MCF 10A (cell line): Measurements from ENCODE around the gene RPTOR. TPM values are rescaled to one million over a fixed set of nuclear protein-coding genes. Genes with fewer than 3 reads are reported as not detected.

Experiments used
- BruUV-seq: library from RNA; stranded (reverse); fragments of 400-500 nt; replicated peaks from 2 replicates; lab custom pipeline; 2021; lab: Mats Ljungman, UMichigan
- CTCF ChIA-PET: fragments of 300-600 bp; sonication (Branson Sonifier 250); formaldehyde crosslinking; extraction: SDS; loops from one replicate; lab custom pipeline; 2021; ENCODE audit warnings: antibody characterized with exemption, inconsistent platforms; lab: Yijun Ruan, JAX
- POLR2A ChIA-PET: fragments of 300-600, 350-650 bp; sonication (Branson Sonifier 250); formaldehyde crosslinking; extraction: SDS; loops from one replicate; lab custom pipeline; 2020; ENCODE audit warnings: antibody characterized with exemption, inconsistent platforms; lab: Yijun Ruan, JAX
- DNase-seq: peaks from one replicate; pipeline ENCODE4 v3.0.0-alpha.2; 2018; ENCODE audit not compliant: unreplicated experiment
- H3K27ac Mint-ChIP-seq: one replicate; pipeline ENCODE4 v1.8.0; 2022; ENCODE audit warnings: mild to moderate bottlenecking, low read depth, mixed read lengths; ENCODE audit not compliant: unreplicated experiment
- H3K27me3 Mint-ChIP-seq: one replicate; pipeline ENCODE4 v1.8.0; 2022; ENCODE audit warnings: mixed read lengths; ENCODE audit not compliant: insufficient read depth, unreplicated experiment
- H3K36me3 Mint-ChIP-seq: one replicate; pipeline ENCODE4 v1.8.0; 2022; ENCODE audit warnings: mild to moderate bottlenecking, moderate library complexity, mixed read lengths; ENCODE audit not compliant: insufficient read depth, unreplicated experiment
- H3K4me1 Mint-ChIP-seq: one replicate; pipeline ENCODE4 v1.8.0; 2022; ENCODE audit warnings: mixed read lengths; ENCODE audit not compliant: insufficient read depth, unreplicated experiment
- H3K4me3 Mint-ChIP-seq: one replicate; pipeline ENCODE4 v1.8.0; 2022; ENCODE audit warnings: mild to moderate bottlenecking, moderate library complexity, mixed read lengths; ENCODE audit not compliant: unreplicated experiment
- H3K9me3 Mint-ChIP-seq: one replicate; pipeline ENCODE4 v1.8.0; 2022; ENCODE audit warnings: mixed read lengths; ENCODE audit not compliant: unreplicated experiment
- intact Hi-C: fragments of 100-400 bp; cut with micrococcal nuclease; formaldehyde crosslinking; loops from 2 replicates; pipeline ENCODE4 v1.14.1; 2022
- total RNA-seq: library from RNA; stranded (reverse); gene quantifications from 2 replicates; pipeline ENCODE4 v1.2.3, GENCODE V29; 2022
- TF ChIP-seq, protein P1 (sequence below): fragments of 200-600 bp; IDR thresholded peaks from one replicate; pipeline ENCODE4 v1.8.0; 2022; ENCODE audit warnings: antibody characterized with exemption, mild to moderate bottlenecking; ENCODE audit not compliant: unreplicated experiment

RPTOR gene
- total RNA-seq, 1 experiment from 2014 or later: 41.3 TPM

DNA sequence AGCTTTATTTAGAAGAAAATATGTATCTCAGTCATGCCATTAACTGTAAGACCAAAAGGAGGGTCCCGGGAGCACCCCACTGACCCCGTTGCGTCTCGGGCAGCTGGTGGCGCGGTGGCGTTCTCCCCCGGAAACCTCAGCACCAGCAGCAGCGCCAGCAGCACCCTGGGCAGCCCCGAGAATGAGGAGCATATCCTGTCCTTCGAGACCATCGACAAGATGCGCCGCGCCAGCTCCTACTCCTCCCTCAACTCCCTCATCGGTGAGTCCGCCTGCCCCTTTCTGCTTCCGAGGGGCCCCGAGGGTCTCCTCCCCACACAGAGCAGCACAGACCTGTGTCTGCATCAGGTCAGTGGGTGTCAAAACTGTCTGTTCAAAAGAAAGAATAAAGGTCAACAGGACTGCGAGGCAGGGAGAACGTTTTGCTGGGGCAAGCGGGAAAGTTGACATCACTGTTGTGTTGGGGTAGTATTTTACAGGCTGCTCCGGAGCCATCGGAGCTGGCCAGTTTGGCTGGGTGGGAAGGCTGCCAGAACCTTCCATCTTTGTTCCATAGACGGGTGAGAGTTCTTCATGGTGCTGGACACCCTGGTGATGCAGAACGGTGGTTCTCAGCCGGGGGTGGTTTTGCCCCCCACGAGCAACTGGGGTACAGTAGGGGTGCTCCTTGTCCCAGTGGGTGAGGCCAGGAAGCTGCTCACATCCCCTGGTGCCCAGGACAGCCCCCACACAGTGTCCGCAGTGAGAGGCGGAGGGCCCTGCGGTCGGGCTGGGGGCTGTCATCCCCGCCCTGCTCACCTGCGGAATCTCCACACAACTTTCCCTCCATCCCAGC is 349.2 kb downstream of the RPTOR start:
- CTCF ChIA-PET: interaction anchor here (0.8 to 1.2 kb wide), 3 partner anchors 33 to 439 kb away, joined by 3 to 4 read pairs (median 3); no protein-coding TSS in a partner anchor
- POLR2A ChIA-PET: interaction anchor here (1.1 to 2.5 kb wide), 5 partner anchors 28 to 439 kb away, joined by 3 to 17 read pairs (median 10); no protein-coding TSS in a partner anchor
- Mint-ChIP-seq H3K9me3 (no peaks in the 10 kb centered on the region), H3K4me3 (no peak overlapping the region), H3K4me1 (peaks cover 37% of the 10 kb centered on the region), H3K27me3 (no peaks in the 10 kb centered on the region), H3K36me3 (peaks cover 42% of the 10 kb centered on the region), H3K27ac (no peak overlapping the region)
- DNase-seq: no peak
- TF ChIP-seq, protein P1, sequence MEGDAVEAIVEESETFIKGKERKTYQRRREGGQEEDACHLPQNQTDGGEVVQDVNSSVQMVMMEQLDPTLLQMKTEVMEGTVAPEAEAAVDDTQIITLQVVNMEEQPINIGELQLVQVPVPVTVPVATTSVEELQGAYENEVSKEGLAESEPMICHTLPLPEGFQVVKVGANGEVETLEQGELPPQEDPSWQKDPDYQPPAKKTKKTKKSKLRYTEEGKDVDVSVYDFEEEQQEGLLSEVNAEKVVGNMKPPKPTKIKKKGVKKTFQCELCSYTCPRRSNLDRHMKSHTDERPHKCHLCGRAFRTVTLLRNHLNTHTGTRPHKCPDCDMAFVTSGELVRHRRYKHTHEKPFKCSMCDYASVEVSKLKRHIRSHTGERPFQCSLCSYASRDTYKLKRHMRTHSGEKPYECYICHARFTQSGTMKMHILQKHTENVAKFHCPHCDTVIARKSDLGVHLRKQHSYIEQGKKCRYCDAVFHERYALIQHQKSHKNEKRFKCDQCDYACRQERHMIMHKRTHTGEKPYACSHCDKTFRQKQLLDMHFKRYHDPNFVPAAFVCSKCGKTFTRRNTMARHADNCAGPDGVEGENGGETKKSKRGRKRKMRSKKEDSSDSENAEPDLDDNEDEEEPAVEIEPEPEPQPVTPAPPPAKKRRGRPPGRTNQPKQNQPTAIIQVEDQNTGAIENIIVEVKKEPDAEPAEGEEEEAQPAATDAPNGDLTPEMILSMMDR: no peak
- intact Hi-C loops: loop anchor here (5.0 to 10.0 kb wide), 2 partner anchors 37 to 469 kb away; no protein-coding TSS in a partner anchor
- no TSS peak for BruUV-seq

- no peak overlapping the region for H3K27ac Mint-ChIP-seq
- H3K27me3 Mint-ChIP-seq: no peaks in the 10 kb centered on the region
- intact Hi-C loops: loop anchor here (5.0 to 10.0 kb wide), 2 partner anchors 37 to 470 kb away; no protein-coding TSS in a partner anchor
- H3K36me3 Mint-ChIP-seq: peaks cover 42% of the 10 kb centered on the region
- ChIA-PET CTCF (interaction anchor here (0.8 to 1.2 kb wide), 2 partner anchors 33 to 318 kb away, joined by 3 read pairs; no protein-coding TSS in a partner anchor), POLR2A (interaction anchor here (1.1 kb wide), 1 partner anchor 440 kb away, joined by 3 read pairs; no protein-coding TSS in a partner anchor)
- H3K9me3 Mint-ChIP-seq: no peaks in the 10 kb centered on the region
- no TSS peak for BruUV-seq
- TF ChIP-seq, protein P1: no peak
- DNase-seq: no peak
- H3K4me1 Mint-ChIP-seq: peaks cover 40% of the 10 kb centered on the region
- H3K4me3 Mint-ChIP-seq: no peak overlapping the region
Observed at GRCh38 chr17:80894439-80894721, 349.7 kb downstream of the RPTOR start.

- Mint-ChIP-seq H3K27ac (no peak overlapping the region), H3K4me3 (no peak overlapping the region), H3K27me3 (no peaks in the 10 kb centered on the region), H3K36me3 (peaks cover 42% of the 10 kb centered on the region), H3K4me1 (peaks cover 43% of the 10 kb centered on the region), H3K9me3 (no peaks in the 10 kb centered on the region)
- no TSS peak for BruUV-seq
- DNase-seq: no peak
- TF ChIP-seq, protein P1: no peak
- ChIA-PET CTCF (interaction anchor here (0.5 to 1.2 kb wide), 3 partner anchors 34 to 825 kb away, joined by 3 read pairs; no protein-coding TSS in a partner anchor), POLR2A (interaction anchor here (1.1 kb wide), 1 partner anchor 440 kb away, joined by 3 read pairs; no protein-coding TSS in a partner anchor)
- intact Hi-C loops: loop anchor here (5.0 to 10.0 kb wide), 2 partner anchors 37 to 470 kb away; no protein-coding TSS in a partner anchor
Observed at GRCh38 chr17:80894726-80895125, 350.1 kb downstream of the RPTOR start.

DNA sequence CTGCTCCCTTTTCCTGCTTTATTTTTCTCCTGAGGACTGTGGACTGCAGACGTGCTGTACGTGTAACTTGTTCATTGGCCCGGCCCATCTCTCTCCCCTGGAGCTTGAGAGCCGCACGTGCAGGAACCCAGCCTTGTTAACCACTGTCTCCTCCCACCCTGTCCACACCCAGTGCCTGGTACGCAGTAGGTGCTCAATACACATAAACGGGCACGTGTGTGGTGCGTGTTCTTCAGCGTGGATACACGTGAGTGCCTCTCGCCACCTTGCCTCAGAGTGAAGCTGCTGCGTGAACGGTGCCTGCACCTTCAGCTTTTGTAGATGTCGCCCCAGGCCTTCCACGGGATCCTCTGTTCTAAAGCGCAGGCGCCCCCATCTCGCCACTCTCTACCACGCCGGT is 350.7 kb downstream of the RPTOR start:
- ChIA-PET POLR2A (interaction anchor here (1.1 kb wide), 2 partner anchors 29 to 441 kb away, joined by 3 read pairs; no protein-coding TSS in a partner anchor), CTCF (interaction anchor here (0.6 to 1.1 kb wide), 2 partner anchors 10 to 395 kb away, joined by 3 to 4 read pairs; no protein-coding TSS in a partner anchor)
- BruUV-seq: no TSS peak
- Mint-ChIP-seq H3K27me3 (no peaks in the 10 kb centered on the region), H3K4me1 (peaks cover 48% of the 10 kb centered on the region), H3K36me3 (peaks cover 44% of the 10 kb centered on the region), H3K9me3 (no peaks in the 10 kb centered on the region), H3K4me3 (no peak overlapping the region), H3K27ac (no peak overlapping the region)
- intact Hi-C loops: loop anchor here (10.0 kb wide), 1 partner anchor 471 kb away; no protein-coding TSS in a partner anchor
- no peak for DNase-seq
- TF ChIP-seq, protein P1: no peak
